SKM-1 treated with dmso at 0.1 percent for 144 hours (cell line): Measurements from ENCODE around the gene CC2D2A.
"Not testable (repeated sequence)": the region's sequence is repeated elsewhere in the genome, so short reads cannot be mapped to it uniquely, and the experiment has no call there.

Source experiments
- DNase-seq: peaks from one replicate; lab custom pipeline; 2025; ENCODE audit not compliant: unreplicated experiment; lab: John Stamatoyannopoulos, UW

Gene CC2D2A

GRCh38 chr4:15513545-15513944 is 43.9 kb downstream of the CC2D2A start:
- no peak for DNase-seq

GRCh38 chr4:15515106-15515505 is 45.4 kb downstream of the CC2D2A start:
- no peak for DNase-seq

DNA sequence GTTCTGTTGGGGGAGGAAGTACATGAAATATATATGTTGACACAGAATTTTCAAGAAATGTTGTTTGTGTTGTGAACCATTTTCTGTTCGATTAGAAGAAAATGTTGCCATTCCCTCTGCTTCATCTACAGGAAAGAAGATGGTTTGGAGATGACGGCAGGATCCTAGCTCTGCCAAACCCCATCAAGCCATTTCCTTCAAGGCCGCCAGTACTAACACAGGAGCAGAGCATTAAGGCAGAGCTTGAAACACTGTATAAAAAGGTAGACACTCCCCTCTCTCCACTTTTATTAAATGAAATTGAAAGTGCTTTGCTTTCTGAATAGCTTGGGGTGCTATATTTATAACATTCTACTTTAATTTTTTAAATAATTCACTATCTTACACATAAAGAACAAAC is 46.8 kb downstream of the CC2D2A start:
- DNase-seq = no peak

GRCh38 chr4:15517681-15518080 is 48.0 kb downstream of the CC2D2A start:
- not testable (repeated sequence) for DNase-seq

DNA sequence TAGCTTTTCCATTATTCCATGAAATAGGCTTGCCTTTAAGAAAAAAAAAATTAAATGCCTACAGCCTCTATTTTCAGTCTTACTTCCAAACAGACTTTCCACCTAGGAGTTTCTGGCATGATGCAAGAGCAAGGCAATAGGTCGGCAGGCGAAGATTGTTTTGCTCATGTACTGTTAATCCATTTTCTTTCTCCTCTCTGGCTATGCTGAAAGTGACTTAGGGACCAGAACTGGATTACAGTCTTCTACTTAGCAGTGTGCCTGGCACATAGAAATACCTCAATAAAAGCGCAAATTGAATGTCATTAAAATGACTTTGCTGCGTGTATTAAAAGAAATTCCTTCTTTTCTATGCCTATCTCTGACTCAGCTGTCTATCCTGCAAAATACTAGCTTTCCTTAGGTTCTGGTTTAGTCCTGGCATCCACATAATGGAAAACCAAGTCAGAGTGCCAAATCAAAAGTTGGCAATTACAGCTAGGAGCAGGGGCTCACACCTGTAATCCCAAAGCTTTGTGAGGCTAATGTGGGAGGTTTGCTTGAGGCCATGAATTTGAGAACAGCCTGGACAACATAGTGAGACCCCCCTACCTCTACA is 51.9 kb downstream of the CC2D2A start:
- DNase-seq = no peak

DNA sequence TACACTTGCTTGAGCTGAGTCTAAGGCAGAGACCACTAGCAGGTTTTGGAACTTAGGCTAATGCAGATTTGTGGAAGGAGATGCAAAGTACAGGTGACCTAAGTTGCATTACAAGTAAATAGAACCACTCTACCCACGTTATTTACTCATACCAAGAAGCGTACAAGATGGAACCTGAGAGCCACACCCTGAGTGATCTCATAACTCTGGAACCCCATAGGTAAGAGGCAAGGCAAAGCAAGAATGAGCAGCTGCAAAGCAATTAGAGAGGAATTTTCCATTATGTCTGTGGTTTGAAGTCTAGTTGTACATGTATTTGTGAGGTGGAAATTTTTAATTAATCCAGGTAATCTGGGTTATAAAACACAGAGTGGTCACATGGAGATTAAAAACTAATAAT is 55.4 kb downstream of the CC2D2A start:
- no peak for DNase-seq

DNA sequence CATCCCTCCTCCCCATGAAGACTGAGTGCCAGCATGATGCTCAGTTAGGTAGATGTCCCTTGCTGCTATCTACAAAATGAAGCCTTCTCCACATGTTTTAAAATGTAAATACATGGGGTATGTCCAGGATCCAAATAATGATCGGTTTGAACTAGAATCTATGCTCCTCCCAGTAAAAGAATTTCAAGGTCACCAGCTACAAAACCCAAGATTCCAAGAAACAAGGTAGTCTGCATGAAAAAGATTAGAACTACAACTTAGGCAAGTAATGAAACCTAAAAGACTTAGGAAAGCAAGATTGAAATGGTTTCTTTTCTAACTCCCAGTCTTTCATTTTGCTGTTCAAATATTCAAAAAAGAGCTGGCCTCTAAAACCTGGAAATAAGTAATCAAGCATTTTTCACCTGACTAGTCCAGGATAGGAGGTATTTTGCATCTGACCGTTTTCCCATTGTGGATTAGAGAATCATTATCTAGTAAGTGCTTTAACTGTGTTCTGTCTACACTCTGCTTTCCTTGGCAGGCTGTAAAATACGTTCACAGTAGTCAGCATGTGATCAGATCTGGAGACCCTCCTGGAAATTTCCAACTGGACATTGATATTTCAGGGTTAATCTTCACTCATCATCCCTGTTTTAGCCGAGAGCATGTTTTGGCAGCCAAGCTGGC is 57.4 kb downstream of the CC2D2A start:
- DNase-seq = no peak

DNA sequence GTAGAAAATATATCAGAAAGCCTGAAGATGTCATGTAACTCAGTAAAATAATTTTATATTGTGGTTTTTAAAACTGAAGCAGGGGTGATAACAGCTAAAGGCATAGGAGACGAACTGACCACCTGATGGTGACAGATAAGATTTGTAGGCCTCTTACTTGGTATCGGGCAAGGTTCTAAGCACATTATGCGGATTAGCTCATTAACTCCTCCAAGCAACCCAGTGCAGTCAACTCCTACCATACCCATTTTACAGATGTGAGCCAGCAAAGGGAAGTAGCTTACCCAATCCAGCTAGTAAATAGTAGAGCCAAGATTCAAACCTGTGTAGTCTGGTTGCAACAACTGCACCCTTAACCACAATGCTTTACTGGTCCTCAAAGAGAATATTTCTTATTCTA is 62.1 kb downstream of the CC2D2A start:
- DNase-seq = no peak

GRCh38 chr4:15533817-15534216 is 64.1 kb downstream of the CC2D2A start:
- DNase-seq = no peak

- no peak for DNase-seq
Observed at GRCh38 chr4:15535599-15535998, 65.9 kb downstream of the CC2D2A start.

GRCh38 chr4:15536552-15537499 is 67.1 kb downstream of the CC2D2A start:
- no peak for DNase-seq

- DNase-seq = no peak
Observed at GRCh38 chr4:15541941-15542340, 72.3 kb downstream of the CC2D2A start.

- no peak for DNase-seq
Observed at GRCh38 chr4:15542760-15543159, 73.1 kb downstream of the CC2D2A start.

GRCh38 chr4:15543537-15544247 is 74.0 kb downstream of the CC2D2A start:
- DNase-seq = no peak

GRCh38 chr4:15544248-15544729 is 74.6 kb downstream of the CC2D2A start:
- no peak for DNase-seq

DNA sequence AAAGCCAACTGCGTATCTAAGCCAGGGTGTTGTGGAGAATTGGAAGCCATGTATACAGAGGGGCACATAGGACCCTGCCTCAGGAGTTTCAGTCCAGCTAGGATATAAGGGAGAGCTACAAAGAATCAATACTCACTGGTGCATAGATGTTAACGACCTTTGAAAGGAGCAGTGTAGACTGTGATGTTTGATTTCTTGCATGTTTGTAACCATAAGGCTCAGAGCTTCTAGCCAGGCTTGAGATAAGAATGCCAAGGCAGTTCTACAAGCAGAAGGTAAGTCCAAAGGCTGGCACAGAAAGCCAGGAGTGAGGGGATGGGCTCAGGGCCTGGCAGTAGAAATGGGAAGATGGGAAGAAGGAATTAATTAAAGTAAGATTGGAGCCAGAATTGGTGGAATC is 75.7 kb downstream of the CC2D2A start:
- no peak for DNase-seq

GRCh38 chr4:15547392-15547791 is 77.7 kb downstream of the CC2D2A start:
- DNase-seq = no peak

DNA sequence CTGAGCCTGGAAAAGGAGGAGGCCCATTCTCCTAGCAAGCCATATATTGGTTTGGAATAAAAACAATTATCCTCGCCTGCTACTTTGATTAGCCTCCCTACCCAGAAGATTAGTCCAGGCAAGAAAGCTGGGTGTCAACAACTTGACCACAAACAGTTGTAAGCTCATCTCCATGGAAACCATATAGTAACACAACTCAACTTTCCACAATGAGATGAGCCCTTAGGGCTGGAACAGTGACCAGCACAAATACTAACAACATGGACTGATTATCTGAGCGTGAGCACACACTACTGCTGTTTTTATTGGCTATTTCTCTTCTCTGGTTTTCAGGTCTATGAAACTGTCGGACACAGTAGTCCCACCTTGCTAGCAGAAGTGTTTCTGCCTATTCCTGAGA is 80.8 kb downstream of the CC2D2A start:
- no peak for DNase-seq

DNA sequence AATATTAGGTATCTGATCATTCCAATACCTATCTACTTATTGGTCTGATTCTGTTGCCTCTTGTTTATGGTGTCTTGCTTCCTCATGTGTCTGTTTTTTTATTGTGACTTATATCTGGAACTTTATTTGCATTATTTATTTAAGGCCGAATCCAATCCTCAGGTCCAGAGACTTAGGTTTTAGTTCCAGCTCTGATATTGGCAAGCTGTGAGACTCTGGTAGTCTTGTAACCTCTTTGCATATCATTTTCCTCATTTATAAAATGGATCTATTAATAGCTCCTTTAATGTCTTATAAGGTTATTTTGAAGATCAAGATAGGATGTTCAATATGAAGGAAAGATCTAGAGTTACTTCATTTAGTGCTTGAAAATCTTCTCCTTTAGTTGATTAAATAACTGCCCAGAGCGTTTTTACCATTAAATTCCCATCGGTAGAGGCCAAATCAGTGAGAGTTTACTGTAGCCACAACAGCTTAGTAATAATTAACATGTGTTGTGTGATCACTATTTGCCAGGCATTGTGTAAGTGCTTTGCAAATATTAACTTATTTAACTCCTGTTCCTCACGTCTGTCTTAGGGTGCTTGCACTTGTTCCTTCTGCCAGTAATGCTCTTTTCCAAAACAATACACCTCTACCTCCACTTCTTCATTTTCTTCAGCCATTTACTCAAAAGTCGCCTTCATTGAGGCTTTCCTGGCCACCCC is 82.2 kb downstream of the CC2D2A start:
- no peak for DNase-seq

DNA sequence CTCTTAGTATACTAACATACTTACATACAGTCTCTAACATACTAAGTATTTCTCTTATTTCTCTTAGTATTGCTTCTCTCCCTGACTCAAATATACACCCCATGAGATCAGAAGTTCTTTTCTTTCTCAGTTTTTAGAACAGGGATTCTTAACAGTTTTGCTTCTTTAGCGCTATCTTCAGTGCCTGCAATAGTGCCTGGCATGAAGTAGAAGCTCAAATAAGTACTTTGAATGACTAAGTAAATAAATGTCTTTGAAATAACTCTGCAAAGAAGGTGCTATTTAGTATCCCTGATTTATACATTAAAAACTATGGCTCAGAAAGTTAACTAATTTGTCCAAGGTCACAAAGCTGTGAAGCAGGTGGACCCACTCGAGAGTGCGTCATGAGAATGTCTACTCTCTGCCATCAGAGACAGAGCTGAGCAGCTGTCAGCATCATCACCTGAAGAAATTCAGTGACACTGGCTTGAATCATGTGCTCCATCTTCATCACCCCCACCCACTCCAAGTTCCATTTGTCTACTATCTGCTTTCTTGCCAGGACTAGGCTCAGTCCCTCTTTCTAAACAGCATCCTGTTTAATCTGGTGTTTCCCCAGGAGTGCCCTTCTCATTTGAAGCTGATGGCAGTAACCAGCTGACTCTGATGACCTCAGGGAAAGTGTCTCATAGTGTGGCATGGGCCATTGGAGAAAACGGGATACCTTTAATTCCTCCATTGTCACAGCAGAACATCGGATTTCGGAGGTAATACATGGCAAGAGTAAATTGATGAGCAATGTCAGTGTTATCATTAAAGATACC is 83.1 kb downstream of the CC2D2A start:
- DNase-seq = no peak
